GM19324 (cell line): Measurements from ENCODE around the gene SPNS3.

Experiments used
- ATAC-seq: cut with Tn5 transposase; IDR thresholded peaks from one replicate; pipeline ENCODE4 v1.9.1; 2021; ENCODE audit warnings: mild to moderate bottlenecking, moderate library complexity; ENCODE audit not compliant: unreplicated experiment, low FRiP score

SPNS3 gene

GRCh38 chr17:4433515-4434031 is at the start of gene SPNS3:
Gene SPNS3 (plus strand): TSS chr17:4433940. CDS start chr17:4433968, 28 bp downstream.
- ATAC-seq = no peak

DNA sequence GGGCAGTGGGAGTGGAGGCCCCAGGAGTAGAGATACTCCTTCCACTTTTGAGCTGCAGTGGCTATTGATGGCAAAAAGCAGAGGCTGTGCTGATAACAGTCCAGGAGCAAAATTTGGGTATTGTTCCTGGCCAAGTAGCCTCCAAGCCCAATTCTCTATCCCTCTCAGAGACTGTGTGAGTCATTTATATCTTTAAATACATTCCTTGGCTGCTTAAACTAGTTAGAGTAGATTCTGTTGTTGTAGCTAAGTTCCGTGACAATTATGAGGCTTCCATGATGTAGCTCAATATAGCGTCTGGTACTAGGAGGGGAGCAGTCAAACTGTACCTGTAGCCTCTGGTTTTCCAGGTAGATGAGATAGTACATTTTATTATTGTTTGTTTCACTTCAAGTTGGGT is 47.3 kb upstream of the SPNS3 start:
- no peak for ATAC-seq

DNA sequence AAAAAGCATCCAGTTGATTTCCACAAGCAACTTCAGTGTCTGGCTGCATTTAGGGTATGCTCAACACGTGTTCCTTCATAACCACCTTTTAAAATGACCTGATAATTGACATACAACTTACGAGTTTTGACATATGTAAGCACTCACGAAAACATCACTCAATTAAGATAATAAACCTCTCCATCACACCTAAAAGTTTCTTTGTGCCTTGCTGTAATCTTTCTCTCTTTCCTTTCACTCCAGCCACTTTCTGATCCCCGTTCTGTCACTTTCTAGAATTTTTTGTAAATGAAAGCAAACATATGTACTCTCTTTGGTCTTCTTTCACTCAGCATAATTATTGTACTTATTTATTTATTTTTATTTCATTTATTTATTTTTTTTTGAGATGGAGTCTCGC is 46.6 kb upstream of the SPNS3 start:
- no peak for ATAC-seq

DNA sequence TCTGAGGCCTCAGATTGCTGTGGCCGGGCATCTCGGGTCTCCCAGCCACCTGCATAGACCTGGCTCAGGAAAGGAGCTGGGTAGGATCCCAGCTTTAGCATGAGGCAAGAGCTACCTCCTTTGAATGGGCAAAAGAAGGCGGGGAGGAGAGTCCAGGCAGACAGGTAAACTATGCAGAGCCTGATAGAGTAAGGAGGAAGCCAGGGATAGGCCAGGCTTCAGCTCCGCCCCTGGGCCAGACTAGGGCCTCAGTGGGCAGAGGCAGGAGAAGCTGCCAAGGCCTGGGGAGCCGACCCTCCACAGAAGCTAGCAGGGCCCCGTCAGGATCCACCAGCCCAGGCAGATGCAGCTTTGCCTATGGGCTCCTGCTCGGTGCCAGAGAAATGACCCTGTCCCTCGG is 44.7 kb upstream of the SPNS3 start:
- ATAC-seq = no peak

GRCh38 chr17:4393806-4394205 is 39.9 kb upstream of the SPNS3 start:
- ATAC-seq = no peak

- ATAC-seq = no peak
Measured at GRCh38 chr17:4394208-4395110, 39.3 kb upstream of the SPNS3 start.

GRCh38 chr17:4395111-4395478 is 38.6 kb upstream of the SPNS3 start:
- ATAC-seq = no peak

DNA sequence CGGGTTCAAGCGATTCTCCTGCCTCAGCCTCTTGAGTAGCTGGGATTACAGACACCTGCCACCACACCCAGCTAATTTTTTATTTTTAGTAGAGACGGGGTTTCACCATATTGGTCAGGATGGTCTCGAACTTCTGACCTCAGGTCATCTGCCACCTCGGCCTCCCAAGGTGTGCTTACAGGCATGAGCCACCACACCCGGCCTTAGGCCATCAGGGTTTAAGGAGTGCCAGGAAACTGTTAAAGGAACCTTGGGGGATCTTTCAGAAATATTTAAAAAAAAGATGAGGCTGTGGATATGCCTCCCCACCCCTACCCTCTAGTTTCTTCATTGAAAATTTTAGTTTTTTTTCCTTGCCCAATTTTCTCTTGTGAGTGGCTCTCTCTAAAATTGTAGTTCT is 35.9 kb upstream of the SPNS3 start:
- ATAC-seq = no peak

DNA sequence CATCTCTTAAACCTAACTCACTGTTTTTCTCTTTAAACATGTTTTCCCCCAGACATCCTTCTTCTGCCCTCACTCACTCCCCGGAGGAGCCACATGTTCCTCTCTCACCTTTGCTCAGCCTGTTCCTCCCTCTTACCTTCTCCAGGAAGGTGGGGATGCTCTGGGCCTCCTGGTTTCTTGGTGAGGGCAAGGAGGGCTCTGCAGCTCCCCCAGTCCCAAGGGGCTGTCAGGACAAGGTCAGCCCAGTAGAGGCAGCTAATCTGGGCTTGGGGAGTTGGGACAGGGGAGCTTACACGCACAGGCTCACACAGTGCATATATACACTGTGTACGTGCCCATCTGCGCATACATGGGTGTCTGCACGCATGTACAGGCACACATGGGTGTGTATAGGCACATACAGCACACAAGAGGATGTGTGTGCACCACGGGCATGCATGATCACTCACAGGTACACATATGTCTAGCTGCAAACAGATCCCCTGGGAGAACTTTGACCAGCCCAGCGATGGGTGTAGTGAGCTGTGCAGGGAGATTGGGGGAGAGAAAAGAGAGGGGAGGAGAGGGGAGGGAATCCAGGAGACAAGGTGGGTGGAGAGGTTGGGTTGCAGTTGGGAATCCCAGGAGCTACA is 28.6 kb upstream of the SPNS3 start:
- no peak for ATAC-seq

DNA sequence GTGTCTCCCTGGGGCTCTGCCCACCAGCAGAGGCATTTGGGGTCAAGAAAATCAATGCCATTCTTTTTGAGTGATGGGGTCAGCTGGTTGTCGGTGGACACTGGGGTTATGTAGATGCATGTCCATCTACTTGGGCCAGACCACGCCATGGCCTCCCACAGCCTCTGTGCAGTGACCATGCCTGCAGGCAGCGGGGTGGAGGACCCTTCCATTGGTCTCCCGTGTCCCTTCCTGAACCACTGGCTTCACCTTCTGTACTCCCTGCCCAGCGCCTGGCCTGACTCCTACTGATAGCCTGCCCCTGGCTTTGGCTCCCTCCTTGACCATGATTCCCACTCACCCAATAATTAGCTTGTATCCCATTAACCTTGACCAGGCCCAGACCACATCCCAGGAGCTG is 28.0 kb upstream of the SPNS3 start:
- ATAC-seq = no peak

DNA sequence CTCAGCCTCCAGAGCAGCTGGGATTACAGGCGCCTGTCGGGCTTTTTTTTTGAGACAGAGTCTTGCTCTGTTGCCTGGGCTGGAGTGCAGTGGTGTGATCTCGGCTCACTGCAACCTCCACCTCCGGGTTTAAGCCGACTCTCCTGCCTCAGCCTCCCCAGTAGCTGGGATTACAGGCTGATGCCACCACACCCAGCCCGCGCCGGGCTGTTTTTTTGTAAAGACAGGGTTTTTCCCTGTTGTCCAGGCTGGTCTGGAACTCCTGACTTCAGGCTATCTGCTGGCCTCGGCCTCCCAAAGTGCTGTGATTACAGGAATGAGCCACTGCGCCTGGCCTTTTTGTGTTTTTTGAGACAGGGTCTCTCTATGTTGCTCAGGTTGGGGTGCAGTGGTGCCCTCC is 27.4 kb upstream of the SPNS3 start:
- no peak for ATAC-seq

DNA sequence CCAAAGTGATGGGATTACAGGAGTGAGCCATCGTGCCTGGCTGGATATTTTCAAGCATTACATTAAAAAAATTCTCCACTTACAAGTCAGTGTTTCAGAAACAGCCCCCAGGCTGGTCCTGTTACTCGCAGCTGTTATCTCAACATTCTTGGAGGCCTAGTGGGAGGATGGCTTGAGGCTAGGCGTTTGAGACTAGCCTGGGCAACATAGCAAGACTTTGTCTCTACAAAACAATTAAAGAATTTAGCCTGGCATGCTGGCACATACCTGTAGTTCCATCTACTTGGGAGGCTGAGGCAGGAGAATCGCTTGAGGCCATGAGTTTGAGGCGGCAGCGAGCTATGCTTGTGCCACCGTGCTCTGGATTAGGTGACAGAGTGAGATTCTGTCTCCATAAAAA is 26.5 kb upstream of the SPNS3 start:
- ATAC-seq = no peak

DNA sequence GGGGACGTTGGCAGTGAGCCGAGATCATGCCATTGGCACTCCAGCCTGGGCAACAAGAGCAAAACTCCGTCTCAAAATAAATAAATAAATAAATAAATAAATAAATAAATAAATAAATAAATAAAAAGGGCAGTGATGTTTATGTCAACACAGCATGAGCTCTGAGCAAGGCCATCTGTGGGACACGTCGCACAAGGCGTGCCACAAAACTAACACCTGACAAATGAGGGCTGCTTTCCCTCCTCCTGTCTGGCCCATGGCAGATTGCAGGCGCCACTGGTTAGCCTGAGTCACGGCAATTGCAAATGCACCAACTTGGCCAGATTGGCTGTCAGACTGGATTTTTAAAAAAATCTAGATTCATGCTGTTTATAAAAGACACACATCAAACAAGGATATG is 25.9 kb upstream of the SPNS3 start:
- no peak for ATAC-seq

DNA sequence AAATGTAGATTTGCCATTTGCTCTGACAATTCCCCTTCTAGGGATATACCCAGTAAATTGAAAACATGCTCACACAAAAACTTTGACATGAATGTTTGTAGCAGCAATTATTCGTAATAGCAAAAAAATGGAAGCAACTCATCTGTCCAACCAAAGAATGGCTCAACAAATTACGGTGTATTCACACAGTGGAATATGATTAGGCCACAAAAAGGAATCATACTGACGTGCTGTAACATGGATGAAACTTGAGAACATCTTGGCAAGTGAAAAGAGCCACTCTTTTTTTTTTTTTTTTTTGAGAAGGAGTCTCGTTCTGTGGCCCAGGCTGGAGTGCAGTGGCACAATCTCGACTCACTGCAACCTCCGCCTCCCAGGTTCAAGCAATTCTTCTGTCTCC is 24.1 kb upstream of the SPNS3 start:
- ATAC-seq = no peak

DNA sequence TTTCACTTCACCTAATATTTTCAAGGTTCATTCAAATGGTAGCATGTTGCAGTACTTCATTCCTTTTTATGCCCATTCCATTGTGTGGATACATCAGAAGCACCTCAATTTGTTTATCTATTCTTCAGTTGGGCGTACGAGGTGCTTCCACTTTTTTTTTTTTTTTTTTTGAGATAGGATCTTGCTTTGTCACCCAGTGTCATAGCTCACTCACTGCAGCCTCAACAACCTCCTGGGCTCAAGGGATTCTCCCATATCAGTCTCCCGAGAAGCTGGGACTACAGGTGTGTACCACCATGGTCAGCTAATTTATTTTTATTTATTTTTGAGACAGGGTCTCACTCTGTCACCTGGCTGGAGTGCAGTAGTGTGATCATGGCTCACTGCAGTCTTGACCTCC is 22.5 kb upstream of the SPNS3 start:
- no peak for ATAC-seq

DNA sequence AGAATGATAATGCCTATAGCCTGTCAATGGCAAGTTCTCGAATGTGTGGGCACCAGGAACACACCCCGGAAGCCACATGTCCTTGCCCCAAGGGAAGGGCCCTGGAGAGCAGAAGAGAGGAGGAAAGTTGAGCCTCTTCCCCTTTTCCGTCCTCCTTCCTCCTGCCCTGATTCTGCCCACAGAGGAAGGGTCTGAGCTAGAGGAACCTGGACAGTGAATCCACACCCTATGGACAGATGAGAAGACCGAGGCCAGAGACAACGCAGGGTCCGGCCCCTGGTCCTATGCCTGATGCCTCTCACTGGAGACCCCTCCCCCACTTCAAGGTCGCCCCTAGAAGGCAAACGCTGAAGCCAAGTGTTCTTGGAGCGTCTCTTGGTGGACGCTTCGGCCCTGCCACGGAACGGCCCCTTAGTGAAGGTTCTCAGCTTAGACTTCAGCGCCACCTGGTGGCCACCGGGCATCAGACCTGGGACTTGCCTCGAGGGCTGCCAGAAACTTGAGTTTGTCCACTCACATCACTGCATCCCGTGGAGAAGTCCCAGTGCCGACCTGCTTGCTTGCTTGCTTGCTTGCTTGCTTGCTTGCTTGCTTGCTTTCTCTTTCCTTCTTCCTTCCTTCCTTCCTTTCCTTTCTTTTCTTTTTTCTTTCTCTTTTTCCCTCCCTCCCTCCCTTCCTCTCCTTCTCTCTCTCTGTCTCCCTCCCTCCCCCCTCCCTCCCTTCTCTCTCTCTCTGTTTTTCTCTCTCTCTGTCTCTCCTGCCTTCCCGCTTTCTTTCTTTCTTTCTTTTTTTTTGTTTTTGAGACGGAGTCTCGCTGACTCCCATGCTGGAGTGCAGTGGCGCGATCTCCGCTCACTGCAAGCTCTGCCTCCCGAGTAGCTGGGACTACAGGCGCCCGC is 20.6 kb upstream of the SPNS3 start:
- no peak for ATAC-seq

GRCh38 chr17:4417129-4417667 is 16.5 kb upstream of the SPNS3 start:
- ATAC-seq = no peak

GRCh38 chr17:4420692-4421131 is 13.0 kb upstream of the SPNS3 start:
- ATAC-seq = no peak

- no peak for ATAC-seq
Measured at GRCh38 chr17:4422864-4423263, 10.9 kb upstream of the SPNS3 start.

- ATAC-seq = no peak
Measured at GRCh38 chr17:4425398-4425797, 8.3 kb upstream of the SPNS3 start.
